Memory B cell (primary cell): ENCODE data around the gene SCAF11.

ENCODE experiments used
- ATAC-seq: fragments of 150-1000 bp; cut with Tn5 transposase; 2 replicates; pipeline ENCODE4 v1.10.0; 2021; ENCODE audit warnings: low read depth, mild to moderate bottlenecking, moderate library complexity
- DNase-seq, 2 donors: peaks; one replicate each; pipeline ENCODE4 v3.0.0; 2022; ENCODE audit warnings: low spot score in 2 of 2
- H3K27ac Mint-ChIP-seq: one replicate; pipeline ENCODE4 v1.8.0; 2022; ENCODE audit warnings: mild to moderate bottlenecking, moderate library complexity, mixed read lengths
- H3K27me3 Mint-ChIP-seq: one replicate; pipeline ENCODE4 v1.8.0; 2022; ENCODE audit warnings: mixed read lengths
- H3K36me3 Mint-ChIP-seq: one replicate; pipeline ENCODE4 v1.8.0; 2022; ENCODE audit warnings: mild to moderate bottlenecking, mixed read lengths
- H3K4me1 Mint-ChIP-seq: one replicate; pipeline ENCODE4 v1.8.0; 2022; ENCODE audit warnings: mixed read lengths
- H3K4me3 Mint-ChIP-seq: one replicate; pipeline ENCODE4 v1.8.0; 2022; ENCODE audit warnings: mild to moderate bottlenecking, moderate library complexity, mixed read lengths
- H3K9me3 Mint-ChIP-seq: one replicate; pipeline ENCODE4 v1.8.0; 2022; ENCODE audit warnings: mixed read lengths

SCAF11 gene

GRCh38 chr12:45878630-45879255, 111.6 kb downstream of the SCAF11 start:
- peaks cover 6% of the 10 kb centered on the region for H3K4me1 Mint-ChIP-seq
- H3K9me3 Mint-ChIP-seq, result peaks cover 2% of the 10 kb centered on the region

GRCh38 chr12:45877069-45877468, 113.3 kb downstream of the SCAF11 start:
- Mint-ChIP-seq H3K27ac (no peak overlapping the region), H3K9me3 (peaks cover 2% of the 10 kb centered on the region), H3K4me3 (no peak overlapping the region), H3K27me3 (no peaks in the 10 kb centered on the region), H3K4me1 (peaks cover 6% of the 10 kb centered on the region), H3K36me3 (peaks cover 48% of the 10 kb centered on the region)
- DNase-seq (no peak), ATAC-seq (no peak)

More at GRCh38 chr12:45878630-45879255, 111.6 kb downstream of the SCAF11 start:
- H3K4me3 Mint-ChIP-seq, result no peak overlapping the region
- H3K36me3 Mint-ChIP-seq, result peaks cover 46% of the 10 kb centered on the region
- ATAC-seq (no peak), DNase-seq (no peak)
- H3K27me3 Mint-ChIP-seq, result no peaks in the 10 kb centered on the region
- peak overlapping the region; percentile 11 for H3K27ac Mint-ChIP-seq

- Mint-ChIP-seq H3K4me1 (peaks cover 3% of the 10 kb centered on the region), H3K4me3 (no peak overlapping the region), H3K36me3 (peaks cover 38% of the 10 kb centered on the region), H3K27me3 (no peaks in the 10 kb centered on the region), H3K9me3 (peaks cover 2% of the 10 kb centered on the region), H3K27ac (no peak overlapping the region)
- ATAC-seq (no peak), DNase-seq (no peak)
These were observed 117.9 kb downstream of the SCAF11 start for GRCh38 chr12:45872446-45872845.
